Measurements from ENCODE around the gene MSTO1. TPM values are rescaled to one million over a fixed set of nuclear protein-coding genes. Genes with fewer than 3 reads are reported as not detected.
"Not testable (repeated sequence)": the region's sequence is repeated elsewhere in the genome, so short reads cannot be mapped to it uniquely, and the experiment has no call there.

The MSTO1 gene
- total RNA-seq, 2 experiments from 2014 or later: 68.6 to 82.9 TPM

DNA sequence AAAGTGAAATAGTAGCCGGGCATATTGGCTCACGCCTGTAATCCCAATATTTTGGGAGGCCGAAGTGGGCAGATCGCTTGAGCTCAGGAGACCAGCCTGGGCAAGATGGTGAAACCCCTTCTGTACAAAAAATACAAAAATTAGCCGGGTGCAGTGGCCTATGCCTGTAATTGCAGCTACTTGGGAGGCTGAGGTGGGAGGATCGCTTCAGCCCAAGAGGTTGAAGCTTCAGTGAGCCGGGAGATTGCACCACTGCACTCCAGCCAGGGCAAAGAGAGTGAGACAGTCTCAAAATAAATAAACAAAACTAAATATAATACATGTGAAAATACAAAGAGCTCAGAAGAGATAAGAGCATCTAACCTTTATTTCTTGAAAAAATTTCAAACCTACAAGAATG lies 2.3 kb upstream of the MSTO1 start:
- TF ChIP-seq EZH2phosphoT487 (IDR thresholded peaks at IDR 0.05; ENCODE audit: borderline replicate concordance, low read depth, low read length): no peak
- TF ChIP-seq, protein P1, sequence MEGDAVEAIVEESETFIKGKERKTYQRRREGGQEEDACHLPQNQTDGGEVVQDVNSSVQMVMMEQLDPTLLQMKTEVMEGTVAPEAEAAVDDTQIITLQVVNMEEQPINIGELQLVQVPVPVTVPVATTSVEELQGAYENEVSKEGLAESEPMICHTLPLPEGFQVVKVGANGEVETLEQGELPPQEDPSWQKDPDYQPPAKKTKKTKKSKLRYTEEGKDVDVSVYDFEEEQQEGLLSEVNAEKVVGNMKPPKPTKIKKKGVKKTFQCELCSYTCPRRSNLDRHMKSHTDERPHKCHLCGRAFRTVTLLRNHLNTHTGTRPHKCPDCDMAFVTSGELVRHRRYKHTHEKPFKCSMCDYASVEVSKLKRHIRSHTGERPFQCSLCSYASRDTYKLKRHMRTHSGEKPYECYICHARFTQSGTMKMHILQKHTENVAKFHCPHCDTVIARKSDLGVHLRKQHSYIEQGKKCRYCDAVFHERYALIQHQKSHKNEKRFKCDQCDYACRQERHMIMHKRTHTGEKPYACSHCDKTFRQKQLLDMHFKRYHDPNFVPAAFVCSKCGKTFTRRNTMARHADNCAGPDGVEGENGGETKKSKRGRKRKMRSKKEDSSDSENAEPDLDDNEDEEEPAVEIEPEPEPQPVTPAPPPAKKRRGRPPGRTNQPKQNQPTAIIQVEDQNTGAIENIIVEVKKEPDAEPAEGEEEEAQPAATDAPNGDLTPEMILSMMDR (conservative IDR thresholded peaks at IDR 0.05; ENCODE audit: low read length): 0 out of 2 replicates have a peak, but pooled peaks have one; percentile 17
- Histone ChIP-seq H2AFZ (ENCODE audit: low read length) (no peak overlapping the region), H3K9me3 (ENCODE audit: low read length) (no peaks in the 10 kb centered on the region), H3K27ac (ENCODE audit: low read depth, low read length, poor library complexity, severe bottlenecking) (no peak overlapping the region), H3K36me3 (ENCODE audit: insufficient read depth, low read length) (peaks cover 8% of the 10 kb centered on the region), H3K4me2 (ENCODE audit: low read length) (no peak overlapping the region), H3K9me2 (ENCODE audit: insufficient read depth, low read length) (no peaks in the 10 kb centered on the region), H3K4me3 (ENCODE audit: low read depth, low read length, poor library complexity, severe bottlenecking) (no peak overlapping the region), H3K79me2 (ENCODE audit: insufficient read depth, low read depth, low read length) (no peaks in the 10 kb centered on the region), H3K4me1 (ENCODE audit: insufficient read depth, low read length, poor library complexity, severe bottlenecking) (no peaks in the 10 kb centered on the region), H4K20me1 (ENCODE audit: insufficient read depth, low read length) (no peaks in the 10 kb centered on the region)
- intact Hi-C loops (cut with micrococcal nuclease; ENCODE audit: unreplicated experiment): no loop called here
- ChIA-PET POLR2A (interaction anchor here (0.7 to 0.8 kb wide), 2 partner anchors 38 to 517 kb away, joined by 3 read pairs; no protein-coding TSS in a partner anchor), CTCF (ENCODE audit: unreplicated experiment) (no interaction called here)
- BruUV-seq (replicated peaks): no TSS peak
- DNase-seq (ENCODE audit: low spot score): peak; percentile 14

DNA sequence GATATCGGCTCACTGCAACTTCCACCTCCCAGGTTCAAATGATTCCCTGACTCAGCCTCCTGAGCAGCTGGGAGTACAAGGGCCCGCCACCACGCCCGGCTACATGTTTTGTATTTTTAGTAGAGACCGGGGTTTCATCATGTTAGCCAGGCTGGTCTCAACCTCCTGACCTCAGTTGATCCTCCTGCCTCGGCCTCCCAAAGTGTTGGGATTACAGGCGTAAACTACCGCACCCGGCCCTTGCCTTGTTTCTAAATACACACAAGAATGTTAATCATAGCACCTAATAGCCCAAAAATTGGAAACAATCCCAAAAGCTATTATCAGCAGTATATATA lies 1.2 kb upstream of the MSTO1 start:
- H3K4me2 ChIP-seq (ENCODE audit: low read length): peak overlapping the region; percentile 28; the same call in 1 of the 2 replicates
- intact Hi-C loops (cut with micrococcal nuclease; ENCODE audit: unreplicated experiment): no loop called here
- H3K4me1 ChIP-seq (ENCODE audit: insufficient read depth, low read length, poor library complexity, severe bottlenecking): no peaks in the 10 kb centered on the region
- H2AFZ ChIP-seq (ENCODE audit: low read length): no peak overlapping the region
- no peak overlapping the region for H3K4me3 ChIP-seq (ENCODE audit: low read depth, low read length, poor library complexity, severe bottlenecking)
- H3K36me3 ChIP-seq (ENCODE audit: insufficient read depth, low read length): peaks cover 14% of the 10 kb centered on the region
- no peaks in the 10 kb centered on the region for H3K9me2 ChIP-seq (ENCODE audit: insufficient read depth, low read length)
- no peaks in the 10 kb centered on the region for H4K20me1 ChIP-seq (ENCODE audit: insufficient read depth, low read length)
- no peaks in the 10 kb centered on the region for H3K79me2 ChIP-seq (ENCODE audit: insufficient read depth, low read depth, low read length)
- H3K9me3 ChIP-seq (ENCODE audit: low read length): no peaks in the 10 kb centered on the region
- POLR2A ChIA-PET: no interaction called here
- no peak overlapping the region for H3K27ac ChIP-seq (ENCODE audit: low read depth, low read length, poor library complexity, severe bottlenecking)
- DNase-seq (ENCODE audit: low spot score): no peak
- CTCF ChIA-PET (ENCODE audit: unreplicated experiment): no interaction called here
- TF ChIP-seq, protein P1 (conservative IDR thresholded peaks at IDR 0.05; ENCODE audit: low read length): no peak
- no peak for TF ChIP-seq EZH2phosphoT487 (IDR thresholded peaks at IDR 0.05; ENCODE audit: borderline replicate concordance, low read depth, low read length)
- no TSS peak for BruUV-seq (replicated peaks)

DNA sequence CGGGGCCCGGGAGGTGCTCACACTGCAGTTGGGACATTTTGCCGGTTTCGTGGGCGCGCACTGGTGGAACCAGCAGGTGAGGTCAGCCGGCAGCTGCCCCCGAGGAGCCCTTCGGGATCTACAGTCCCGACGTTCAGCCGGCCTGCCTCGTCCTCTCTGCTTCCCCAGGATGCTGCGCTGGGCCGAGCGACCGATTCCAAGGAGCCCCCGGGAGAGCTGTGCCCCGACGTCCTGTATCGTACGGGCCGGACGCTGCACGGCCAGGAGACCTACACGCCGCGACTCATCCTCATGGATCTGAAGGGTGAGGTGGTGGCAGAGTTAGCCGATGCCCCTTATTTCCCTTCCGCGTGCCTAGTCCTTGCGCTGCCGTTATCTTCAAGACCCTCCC lies 234 bp downstream of the MSTO1 start:
- CTCF ChIA-PET (ENCODE audit: unreplicated experiment); H3K4me1 ChIP-seq (ENCODE audit: insufficient read depth, low read length, poor library complexity, severe bottlenecking); H4K20me1 ChIP-seq (ENCODE audit: insufficient read depth, low read length); H3K27ac ChIP-seq (ENCODE audit: low read depth, low read length, poor library complexity, severe bottlenecking); POLR2A ChIA-PET; H2AFZ ChIP-seq (ENCODE audit: low read length); BruUV-seq (replicated peaks); H3K79me2 ChIP-seq (ENCODE audit: insufficient read depth, low read depth, low read length); H3K9me3 ChIP-seq (ENCODE audit: low read length); H3K9me2 ChIP-seq (ENCODE audit: insufficient read depth, low read length); DNase-seq (ENCODE audit: low spot score); intact Hi-C loops (cut with micrococcal nuclease; ENCODE audit: unreplicated experiment): not testable (repeated sequence)
- Histone ChIP-seq H3K4me3 (ENCODE audit: low read depth, low read length, poor library complexity, severe bottlenecking) (peak overlapping the region; percentile 79), H3K36me3 (ENCODE audit: insufficient read depth, low read length) (peaks cover 19% of the 10 kb centered on the region), H3K4me2 (ENCODE audit: low read length) (peak overlapping the region; percentile 50)

DNA sequence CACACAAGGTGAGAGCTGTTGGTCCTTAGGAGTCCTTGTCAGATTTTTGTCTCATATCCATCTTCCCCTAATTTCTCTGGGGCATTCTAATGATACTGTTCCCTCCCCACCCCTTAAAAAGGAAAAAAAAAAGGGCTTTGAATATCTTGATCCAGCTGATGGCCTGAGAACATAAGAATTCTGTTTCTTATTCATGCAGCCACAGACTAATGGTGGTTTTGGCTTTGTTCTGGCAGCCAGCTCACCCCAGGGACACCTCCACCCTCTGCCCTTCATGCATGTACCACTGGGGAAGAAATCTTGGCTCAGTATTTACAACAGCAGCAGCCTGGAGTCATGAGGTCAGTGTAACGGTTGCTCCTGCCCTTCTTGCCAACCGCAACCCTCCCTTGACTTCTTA lies 3.2 kb downstream of the MSTO1 start:
- H3K9me2 ChIP-seq (ENCODE audit: insufficient read depth, low read length); CTCF ChIA-PET (ENCODE audit: unreplicated experiment); intact Hi-C loops (cut with micrococcal nuclease; ENCODE audit: unreplicated experiment); H3K27ac ChIP-seq (ENCODE audit: low read depth, low read length, poor library complexity, severe bottlenecking); BruUV-seq (replicated peaks); H3K4me3 ChIP-seq (ENCODE audit: low read depth, low read length, poor library complexity, severe bottlenecking); H3K79me2 ChIP-seq (ENCODE audit: insufficient read depth, low read depth, low read length); POLR2A ChIA-PET; H2AFZ ChIP-seq (ENCODE audit: low read length); H3K4me1 ChIP-seq (ENCODE audit: insufficient read depth, low read length, poor library complexity, severe bottlenecking); H3K4me2 ChIP-seq (ENCODE audit: low read length); H4K20me1 ChIP-seq (ENCODE audit: insufficient read depth, low read length); H3K9me3 ChIP-seq (ENCODE audit: low read length); DNase-seq (ENCODE audit: low spot score): not testable (repeated sequence)
- H3K36me3 ChIP-seq (ENCODE audit: insufficient read depth, low read length): peaks cover 19% of the 10 kb centered on the region

Data from OCI-LY7 (cell line).